GM19468 (cell line): ENCODE results near the gene ANP32B.
"Not testable (repeated sequence)": the region's sequence is repeated elsewhere in the genome, so short reads cannot be mapped to it uniquely, and the experiment has no call there.

Experiments used
- ATAC-seq: cut with Tn5 transposase; IDR thresholded peaks from one replicate; pipeline ENCODE4 v1.9.1; 2021; ENCODE audit warnings: mild to moderate bottlenecking, moderate library complexity, moderate number of reproducible peaks; ENCODE audit not compliant: unreplicated experiment; ENCODE audit errors: extremely low read depth

The ANP32B gene

GRCh38 chr9:97982683-97983588, at the start of gene ANP32B:
ANP32B (plus strand) TSS chr9:97983341; CDS start chr9:97983556, 215 bp downstream.
- peak; percentile 59 for ATAC-seq

GRCh38 chr9:97934321-97935115, 48.6 kb upstream of the ANP32B start:
- no peak for ATAC-seq

GRCh38 chr9:97935276-97935675, 47.9 kb upstream of the ANP32B start:
- no peak for ATAC-seq

- ATAC-seq = no peak
Observed at GRCh38 chr9:97936998-97937397, 46.1 kb upstream of the ANP32B start.

GRCh38 chr9:97938081-97938644, 45.0 kb upstream of the ANP32B start, which contains the start of gene HEMGN:
HEMGN (minus strand) TSS chr9:97938172; CDS start chr9:97938136, 36 bp downstream.
- ATAC-seq = no peak

GRCh38 chr9:97940233-97940632, 42.9 kb upstream of the ANP32B start:
- no peak for ATAC-seq

- ATAC-seq = no peak
Observed at GRCh38 chr9:97940741-97941140, 42.4 kb upstream of the ANP32B start.

- no peak for ATAC-seq
Observed at GRCh38 chr9:97941323-97941722, 41.8 kb upstream of the ANP32B start.

- ATAC-seq = no peak
Observed at GRCh38 chr9:97943308-97943855, 39.8 kb upstream of the ANP32B start.

- ATAC-seq = no peak
Observed at GRCh38 chr9:97944612-97945011, 38.5 kb upstream of the ANP32B start.

- not testable (repeated sequence) for ATAC-seq
Observed at GRCh38 chr9:97945470-97945869, 37.7 kb upstream of the ANP32B start.

- ATAC-seq = not testable (repeated sequence)
Observed at GRCh38 chr9:97947094-97947493, 36.0 kb upstream of the ANP32B start.

- ATAC-seq = not testable (repeated sequence)
Observed at GRCh38 chr9:97950873-97951272, 32.3 kb upstream of the ANP32B start.

- ATAC-seq = no peak
Observed at GRCh38 chr9:97954550-97954989, 28.6 kb upstream of the ANP32B start.

- no peak for ATAC-seq
Observed at GRCh38 chr9:97956331-97956730, 26.8 kb upstream of the ANP32B start.

- ATAC-seq = no peak
Observed at GRCh38 chr9:97958812-97959511, 24.2 kb upstream of the ANP32B start.

- ATAC-seq = no peak
Observed at GRCh38 chr9:97959585-97959984, 23.6 kb upstream of the ANP32B start.

GRCh38 chr9:97960678-97961328, 22.3 kb upstream of the ANP32B start:
- not testable (repeated sequence) for ATAC-seq

GRCh38 chr9:97961361-97961760, 21.8 kb upstream of the ANP32B start:
- no peak for ATAC-seq
